HG02763 (cell line): ENCODE results near the gene RANBP3.
"Not testable (repeated sequence)": the region's sequence is repeated elsewhere in the genome, so short reads cannot be mapped to it uniquely, and the experiment has no call there.

Experiments
- ATAC-seq: cut with Tn5 transposase; IDR thresholded peaks from one replicate; pipeline ENCODE4 v1.9.1; 2021; ENCODE audit warnings: mild to moderate bottlenecking, moderate library complexity; ENCODE audit not compliant: unreplicated experiment

Gene RANBP3

GRCh38 chr19:5889288-5889971, 88.5 kb downstream of the RANBP3 start:
- no peak for ATAC-seq

GRCh38 chr19:5884065-5884811, 93.7 kb downstream of the RANBP3 start:
- not testable (repeated sequence) for ATAC-seq

GRCh38 chr19:5883157-5883873, 94.6 kb downstream of the RANBP3 start:
- ATAC-seq: not testable (repeated sequence)

GRCh38 chr19:5882421-5882968, 95.4 kb downstream of the RANBP3 start:
- ATAC-seq: no peak

- ATAC-seq: no peak
Observed at GRCh38 chr19:5881543-5882299, 96.2 kb downstream of the RANBP3 start.

DNA sequence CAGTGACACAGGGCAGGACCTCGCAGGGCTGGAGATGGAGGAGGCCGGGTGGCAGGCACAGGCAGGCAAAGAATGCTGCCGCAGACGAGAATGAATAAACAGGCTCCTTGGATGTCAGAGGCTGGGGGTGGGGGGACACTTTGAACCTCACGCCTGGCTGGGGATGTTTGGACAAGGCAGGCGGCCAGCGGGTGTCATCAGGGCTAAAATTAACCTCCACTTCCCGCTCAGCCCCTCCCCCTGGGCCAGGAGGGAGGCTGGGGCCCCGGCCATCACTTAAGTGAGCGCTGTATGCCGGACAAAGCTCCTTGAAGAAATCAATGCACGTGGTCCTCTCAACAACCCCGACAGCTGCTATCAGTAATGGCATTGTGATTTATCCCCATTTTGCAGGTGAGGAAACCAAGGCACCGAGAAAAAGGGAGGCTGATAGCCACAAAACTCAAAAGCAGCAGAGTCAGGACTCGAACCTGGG, 97.3 kb downstream of the RANBP3 start:
- no peak for ATAC-seq

GRCh38 chr19:5880196-5880595, 97.7 kb downstream of the RANBP3 start:
- no peak for ATAC-seq

GRCh38 chr19:5877882-5878281, 100.1 kb downstream of the RANBP3 start:
- no peak for ATAC-seq

GRCh38 chr19:5877427-5877826, 100.5 kb downstream of the RANBP3 start:
- no peak for ATAC-seq

GRCh38 chr19:5874496-5874895, 103.4 kb downstream of the RANBP3 start:
- not testable (repeated sequence) for ATAC-seq

DNA sequence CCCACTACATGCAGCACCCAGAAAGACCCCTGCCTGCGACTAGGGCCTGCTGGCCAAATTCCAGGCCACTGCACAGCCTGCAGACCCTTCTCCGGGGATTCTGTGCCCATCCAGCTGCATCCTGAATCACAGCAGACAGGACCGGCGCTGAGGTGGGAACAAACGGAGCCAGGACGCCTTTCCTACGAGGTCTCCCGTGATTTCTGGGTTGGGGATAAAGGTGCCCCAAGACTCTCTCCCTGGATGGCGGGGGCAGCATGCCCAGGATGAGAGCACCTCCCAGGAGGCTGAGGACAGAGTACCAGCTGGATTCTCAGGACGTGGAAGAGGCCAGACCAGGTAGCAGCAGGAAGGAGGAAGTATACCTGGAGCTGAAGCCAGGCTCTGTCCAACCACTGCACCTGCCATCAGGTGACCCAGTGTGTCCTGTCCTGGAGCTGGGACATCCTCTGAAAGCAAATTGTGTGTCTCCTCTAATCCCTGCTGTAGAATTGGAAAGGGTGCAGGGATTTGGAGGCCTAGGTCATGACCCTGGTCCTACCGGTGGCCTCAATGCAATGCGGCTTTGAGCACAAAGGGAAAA, 104.2 kb downstream of the RANBP3 start:
- ATAC-seq: no peak

GRCh38 chr19:5870986-5871394, 107.0 kb downstream of the RANBP3 start:
- no peak for ATAC-seq

GRCh38 chr19:5867201-5868136, 110.5 kb downstream of the RANBP3 start:
- ATAC-seq: no peak
